Thyroid gland (tissue), 4 donors: ENCODE data around the gene PLEKHG4. TPM values are rescaled to one million over a fixed set of nuclear protein-coding genes. Genes with fewer than 3 reads are reported as not detected.
A peak's percentile ranks its signal among the peaks of the same experiment; 100 is the strongest.

Source experiments
- DNase-seq, 2 donors: peaks; one replicate each; pipeline ENCODE4 v3.0.0-alpha.2; 2019
- H3K27ac ChIP-seq, 3 donors: fragments of 200-600 bp; sonication (generic); 1 replicate in 2 of 3; 2 replicates in 1 of 3; pipeline ENCODE4 v1.5.1; 2016 to 2019; ENCODE audit warnings: mild to moderate bottlenecking in 1 of 3, moderate library complexity in 1 of 3
- H3K27me3 ChIP-seq: fragments of 200-600 bp; sonication (generic); one replicate; pipeline ENCODE4 v1.5.1; 2019
- H3K36me3 ChIP-seq, 2 donors: fragments of 200-600 bp; sonication (generic); one replicate each; pipeline ENCODE4 v1.5.1; 2016 to 2019
- H3K4me1 ChIP-seq, 2 donors: fragments of 200-600 bp; sonication (generic); one replicate each; pipeline ENCODE4 v1.5.1; 2017 to 2019
- H3K4me3 ChIP-seq, 3 donors: fragments of 200-600 bp; sonication (generic); replicated peaks in 1 of 3; 1 replicate in 2 of 3; 2 replicates in 1 of 3; pipeline ENCODE4 v1.5.1; 2016; ENCODE audit warnings: mild to moderate bottlenecking in 1 of 3
- H3K9me3 ChIP-seq: fragments of 200-600 bp; sonication (generic); one replicate; pipeline ENCODE4 v1.5.1; 2017
- POLR2A ChIP-seq, 2 donors: fragments of 450-650 bp; IDR thresholded peaks; one replicate each; pipeline ENCODE4 v1.6.1; 2017; ENCODE audit warnings: antibody characterized with exemption in 2 of 2, mild to moderate bottlenecking in 2 of 2, moderate library complexity in 1 of 2
- WGBS, 2 donors: methylation state at CpG; one replicate each; pipeline ENCODE4 v1.1.5; 2017; 5-methylcytosine and 5-hydroxymethylcytosine counted together
- intact Hi-C: fragments of 100-400 bp; cut with DNase I; formaldehyde crosslinking; loops from one replicate; pipeline ENCODE4 v1.15.1; 2023
- total RNA-seq, 4 donors: library from RNA; depleted of rRNA; stranded (reverse); fragments of >200 nt; gene quantifications; one replicate each; pipeline ENCODE4 v1.2.3, GENCODE V29; 2016
- TF ChIP-seq, protein P1 (sequence below), 6 experiments: fragments of 200-600 bp in 3 of 6; fragments of 450-650 bp in 3 of 6; sonication (generic) in 3 of 6; IDR thresholded peaks; one replicate each; pipeline ENCODE4 v1.5.1; 2016 to 2019; ENCODE audit warnings: antibody characterized with exemption in 6 of 6, mild to moderate bottlenecking in 2 of 6, inconsistent platforms in 1 of 6, moderate library complexity in 1 of 6

The PLEKHG4 gene
- total RNA-seq, 4 donors from 2014 or later: 8.2 to 11.7 (median 9.5) TPM

DNA sequence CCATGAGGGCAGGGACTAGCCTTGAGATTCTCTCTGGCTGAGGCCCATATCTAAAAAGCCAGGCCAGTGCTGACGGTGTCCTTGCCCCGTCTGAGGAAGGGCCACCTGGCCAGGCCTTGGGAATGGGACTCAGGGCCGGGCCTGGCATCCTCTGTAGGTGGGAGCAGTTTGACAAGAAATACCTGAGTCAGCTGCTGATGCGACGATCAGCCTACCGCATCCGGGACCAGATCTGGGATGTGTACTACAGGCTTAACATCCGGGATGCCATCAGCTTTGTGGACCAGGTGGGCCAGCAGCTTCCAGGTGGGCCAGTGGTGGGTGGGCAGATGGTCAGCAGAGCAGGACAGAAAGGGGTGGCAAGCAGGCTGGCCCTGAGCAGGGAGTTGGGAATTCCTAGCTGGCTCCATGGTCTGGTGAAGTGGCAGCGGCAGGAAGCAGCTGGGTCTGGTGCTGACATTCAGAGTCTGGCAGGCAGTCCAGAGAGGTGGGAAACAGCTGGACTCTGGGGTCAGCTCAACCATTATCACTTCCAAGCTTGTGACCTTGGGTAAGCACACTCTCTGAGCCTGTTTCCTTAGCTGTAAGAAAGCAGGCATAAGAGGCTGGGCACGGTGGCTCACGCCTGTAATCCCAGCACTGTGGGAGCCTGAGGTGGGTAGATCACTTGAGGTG, 21.0 kb upstream of the PLEKHG4 start:
- TF ChIP-seq POLR2A (IDR thresholded peaks at IDR 0.05): no peak
- TF ChIP-seq, protein P1, sequence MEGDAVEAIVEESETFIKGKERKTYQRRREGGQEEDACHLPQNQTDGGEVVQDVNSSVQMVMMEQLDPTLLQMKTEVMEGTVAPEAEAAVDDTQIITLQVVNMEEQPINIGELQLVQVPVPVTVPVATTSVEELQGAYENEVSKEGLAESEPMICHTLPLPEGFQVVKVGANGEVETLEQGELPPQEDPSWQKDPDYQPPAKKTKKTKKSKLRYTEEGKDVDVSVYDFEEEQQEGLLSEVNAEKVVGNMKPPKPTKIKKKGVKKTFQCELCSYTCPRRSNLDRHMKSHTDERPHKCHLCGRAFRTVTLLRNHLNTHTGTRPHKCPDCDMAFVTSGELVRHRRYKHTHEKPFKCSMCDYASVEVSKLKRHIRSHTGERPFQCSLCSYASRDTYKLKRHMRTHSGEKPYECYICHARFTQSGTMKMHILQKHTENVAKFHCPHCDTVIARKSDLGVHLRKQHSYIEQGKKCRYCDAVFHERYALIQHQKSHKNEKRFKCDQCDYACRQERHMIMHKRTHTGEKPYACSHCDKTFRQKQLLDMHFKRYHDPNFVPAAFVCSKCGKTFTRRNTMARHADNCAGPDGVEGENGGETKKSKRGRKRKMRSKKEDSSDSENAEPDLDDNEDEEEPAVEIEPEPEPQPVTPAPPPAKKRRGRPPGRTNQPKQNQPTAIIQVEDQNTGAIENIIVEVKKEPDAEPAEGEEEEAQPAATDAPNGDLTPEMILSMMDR (IDR thresholded peaks at IDR 0.05): no peak
- Histone ChIP-seq H3K27ac (no peak overlapping the region), H3K4me1 (no peaks in the 10 kb centered on the region), H3K27me3 (no peaks in the 10 kb centered on the region), H3K36me3 (no peaks in the 10 kb centered on the region), H3K4me3 (no peak overlapping the region), H3K9me3 (no peaks in the 10 kb centered on the region)
- intact Hi-C loops: no loop called here
- DNase-seq: no peak
- 70 to 91% methylated on average over 4 to 10 of the region's 11 CpGs for WGBS, 2 donors

DNA sequence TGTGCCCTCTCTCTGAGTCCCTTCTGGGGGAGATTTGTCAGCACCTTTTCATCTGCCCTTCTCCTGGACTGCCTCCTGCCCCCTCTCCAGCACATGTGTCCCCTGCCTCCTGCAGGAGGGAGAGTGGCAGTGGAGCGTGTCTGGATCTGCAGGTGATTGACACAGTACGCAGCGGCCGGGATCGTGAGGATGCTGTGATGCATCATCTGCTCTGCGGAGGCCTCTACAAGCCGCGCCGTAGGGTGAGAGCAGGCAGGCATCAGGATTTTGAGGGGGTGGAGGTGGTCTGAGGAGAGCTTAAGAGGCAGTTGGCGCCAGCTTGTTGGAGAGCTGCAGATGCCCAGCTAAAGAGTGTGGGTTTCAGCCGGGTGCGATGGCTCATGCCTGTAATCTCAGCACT, 19.6 kb upstream of the PLEKHG4 start:
- no peaks in the 10 kb centered on the region for H3K27me3 ChIP-seq
- intact Hi-C loops: no loop called here
- DNase-seq: no peak
- TF ChIP-seq, protein P1 (IDR thresholded peaks at IDR 0.05): no peak
- no peak for TF ChIP-seq POLR2A (IDR thresholded peaks at IDR 0.05)
- no peaks in the 10 kb centered on the region for H3K9me3 ChIP-seq
- no peak overlapping the region for H3K27ac ChIP-seq
- no peaks in the 10 kb centered on the region for H3K36me3 ChIP-seq
- H3K4me1 ChIP-seq: no peaks in the 10 kb centered on the region
- no peak overlapping the region for H3K4me3 ChIP-seq
- WGBS, 2 donors: 74 to 88% methylated on average over 12 of the region's 12 CpGs

DNA sequence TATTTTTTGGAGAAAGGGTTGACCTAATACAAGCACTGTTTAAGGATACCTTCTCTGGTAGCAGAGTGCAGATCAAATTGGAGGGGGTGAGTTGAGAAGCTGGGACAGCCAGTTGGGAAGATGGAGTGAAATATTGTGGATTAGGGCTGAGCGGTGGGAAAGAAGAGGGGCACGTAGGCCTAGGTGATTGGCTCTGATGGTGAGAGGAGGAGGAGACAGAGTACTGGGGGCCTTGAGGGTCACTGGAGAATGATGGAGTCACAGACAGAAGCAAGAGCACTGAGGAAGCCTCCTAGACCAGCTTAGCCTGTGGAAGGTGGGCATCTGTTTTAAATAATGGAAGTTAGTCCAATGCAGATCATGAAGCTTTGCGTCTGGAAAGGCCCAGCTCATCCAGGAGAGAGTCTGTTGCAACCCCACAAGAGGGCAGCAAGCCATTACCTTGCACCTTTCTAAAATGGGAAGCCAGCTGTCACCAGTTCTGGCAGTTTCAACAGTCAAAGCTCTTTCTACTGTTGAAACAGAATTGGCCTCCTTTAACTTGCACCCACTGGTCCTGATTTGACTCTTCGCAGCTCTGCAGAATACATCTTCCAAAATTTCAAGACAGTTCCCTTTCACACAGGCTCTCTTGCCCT, 18.8 kb upstream of the PLEKHG4 start:
- no peaks in the 10 kb centered on the region for H3K4me1 ChIP-seq
- 76 to 80% methylated on average over 4 of the region's 4 CpGs for WGBS, 2 donors
- peak in 1 of 2 donors; percentile 58 for DNase-seq
- TF ChIP-seq, protein P1 (IDR thresholded peaks at IDR 0.05): peak in 5 of 6 experiments; percentile 19 to 57 (median 36)
- TF ChIP-seq POLR2A (IDR thresholded peaks at IDR 0.05): no peak
- no peaks in the 10 kb centered on the region for H3K36me3 ChIP-seq
- H3K27ac ChIP-seq: no peak overlapping the region
- H3K9me3 ChIP-seq: no peaks in the 10 kb centered on the region
- H3K4me3 ChIP-seq: no peak overlapping the region
- H3K27me3 ChIP-seq: no peaks in the 10 kb centered on the region
- intact Hi-C loops: no loop called here

DNA sequence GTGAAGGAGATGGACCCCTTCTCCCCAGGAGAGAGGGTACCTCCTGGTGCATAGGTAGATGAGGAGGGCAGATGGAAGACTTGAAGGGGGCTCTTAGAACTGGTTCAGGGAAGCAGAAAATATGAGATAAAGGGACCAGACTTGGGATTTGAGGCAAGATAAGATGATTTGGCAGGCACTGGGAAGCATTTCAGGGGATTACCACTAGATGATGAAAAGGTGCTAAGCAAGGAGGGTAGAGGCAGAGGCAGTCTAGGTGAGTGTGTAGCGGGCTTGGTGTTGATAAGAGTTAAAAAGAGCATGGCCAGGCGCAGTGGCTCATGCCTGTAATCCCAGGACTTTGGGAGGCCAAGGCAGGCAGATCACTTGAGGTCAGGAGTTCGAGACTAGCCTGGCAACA, 16.1 kb upstream of the PLEKHG4 start:
- WGBS, 2 donors: 87 to 93% methylated on average over 3 of the region's 3 CpGs
- Histone ChIP-seq H3K36me3 (no peaks in the 10 kb centered on the region), H3K4me1 (peaks cover 0 to under 1% of the 10 kb centered on the region in 2 donors), H3K27me3 (no peaks in the 10 kb centered on the region), H3K4me3 (no peak overlapping the region), H3K9me3 (no peaks in the 10 kb centered on the region), H3K27ac (no peak overlapping the region)
- no peak for DNase-seq
- TF ChIP-seq POLR2A (IDR thresholded peaks at IDR 0.05): no peak
- TF ChIP-seq, protein P1 (IDR thresholded peaks at IDR 0.05): no peak
- intact Hi-C loops: no loop called here

DNA sequence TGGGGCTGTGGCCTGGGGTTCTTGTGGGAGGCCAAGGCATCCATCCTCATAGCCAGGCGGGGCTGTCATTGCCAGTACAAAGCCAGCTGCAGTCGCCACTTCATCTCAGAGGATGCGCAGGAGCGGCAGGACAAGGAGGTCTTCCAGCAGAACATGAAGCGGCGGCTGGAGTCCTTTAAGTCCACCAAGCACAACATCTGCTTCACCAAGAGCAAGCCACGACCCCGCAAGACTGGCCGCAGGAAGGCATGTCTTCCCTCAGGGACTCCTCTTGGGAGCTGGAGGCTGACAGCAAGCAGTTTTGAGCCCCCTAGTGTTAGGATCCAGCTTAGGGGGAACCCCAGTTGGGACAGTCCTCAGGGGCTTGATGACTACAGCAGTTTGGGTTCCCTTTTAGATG, 15.1 kb upstream of the PLEKHG4 start:
- Histone ChIP-seq H3K9me3 (no peaks in the 10 kb centered on the region), H3K27ac (no peak overlapping the region), H3K27me3 (no peaks in the 10 kb centered on the region), H3K4me1 (peaks cover 0 to 2% of the 10 kb centered on the region in 2 donors), H3K4me3 (no peak overlapping the region), H3K36me3 (no peaks in the 10 kb centered on the region)
- no peak for DNase-seq
- TF ChIP-seq, protein P1 (IDR thresholded peaks at IDR 0.05): no peak
- no peak for TF ChIP-seq POLR2A (IDR thresholded peaks at IDR 0.05)
- 82% methylated on average over 6 to 9 of the region's 9 CpGs for WGBS, 2 donors
- intact Hi-C loops: no loop called here
